ENCODE data around the gene PTBP2. TPM values are rescaled to one million over a fixed set of nuclear protein-coding genes. Genes with fewer than 3 reads are reported as not detected.

The PTBP2 gene
- total and polyA plus RNA-seq, 4 donors = 2.5 to 14.6 (median 9.0) TPM

- Histone ChIP-seq H3K4me1 (ENCODE audit: control insufficient read depth in 4 of 4, insufficient read depth in 4 of 4, low read length in 3 of 4) (no peaks in the 10 kb centered on the region), H3K9ac (ENCODE audit: low read depth in 1 of 2, low read length in 2 of 2) (no peak overlapping the region), H3K9me3 (ENCODE audit: control insufficient read depth in 4 of 4, low read length in 3 of 4) (no peaks in the 10 kb centered on the region), H3K36me3 (ENCODE audit: control insufficient read depth in 4 of 4, insufficient read depth in 3 of 4, low read depth in 1 of 4, low read length in 3 of 4) (no peaks in the 10 kb centered on the region), H3K4me3 (ENCODE audit: low read depth in 1 of 3, low read length in 3 of 3) (no peak overlapping the region), H3K27me3 (ENCODE audit: control insufficient read depth in 4 of 4, insufficient read depth in 4 of 4, low read length in 3 of 4) (no peaks in the 10 kb centered on the region), H3K27ac (ENCODE audit: low read depth in 1 of 2, low read length in 2 of 2) (no peak overlapping the region)
- no peak for DNase-seq (ENCODE audit: low spot score)
- no peak for TF ChIP-seq HNF4G (IDR thresholded peaks at IDR 0.05)
- no peak for TF ChIP-seq RAD21 (IDR thresholded peaks at IDR 0.05)
- TF ChIP-seq FOXA1 (IDR thresholded peaks at IDR 0.05) = no peak
- TF ChIP-seq TAF1 (conservative IDR thresholded peaks at IDR 0.05) = no peak
- no peak for TF ChIP-seq REST (IDR thresholded peaks at IDR 0.05)
- TF ChIP-seq FOXA2 (IDR thresholded peaks at IDR 0.05) = no peak
- TF ChIP-seq GABPA (IDR thresholded peaks at IDR 0.05 in 1 of 2, conservative IDR thresholded peaks at IDR 0.05 in 1 of 2) = no peak
- TF ChIP-seq MAX (IDR thresholded peaks at IDR 0.05) = no peak
- no peak for TF ChIP-seq HNF4A (conservative IDR thresholded peaks at IDR 0.05)
- WGBS = 97% methylated on average over 1 of the region's 1 CpG
Observed at GRCh38 chr1:96833376-96833775, 111.8 kb downstream of the PTBP2 start.

GRCh38 chr1:96834986-96835385 lies 113.4 kb downstream of the PTBP2 start:
- Histone ChIP-seq H3K4me3 (ENCODE audit: low read depth in 1 of 3, low read length in 3 of 3) (no peak overlapping the region), H3K36me3 (ENCODE audit: control insufficient read depth in 4 of 4, insufficient read depth in 3 of 4, low read depth in 1 of 4, low read length in 3 of 4) (no peaks in the 10 kb centered on the region), H3K9ac (ENCODE audit: low read depth in 1 of 2, low read length in 2 of 2) (no peak overlapping the region), H3K4me1 (ENCODE audit: control insufficient read depth in 4 of 4, insufficient read depth in 4 of 4, low read length in 3 of 4) (no peaks in the 10 kb centered on the region), H3K9me3 (ENCODE audit: control insufficient read depth in 4 of 4, low read length in 3 of 4) (no peaks in the 10 kb centered on the region), H3K27ac (ENCODE audit: low read depth in 1 of 2, low read length in 2 of 2) (no peak overlapping the region), H3K27me3 (ENCODE audit: control insufficient read depth in 4 of 4, insufficient read depth in 4 of 4, low read length in 3 of 4) (no peaks in the 10 kb centered on the region)
- no peak for DNase-seq (ENCODE audit: low spot score)
- TF ChIP-seq EGR1 (IDR thresholded peaks at IDR 0.05; ENCODE audit: low read depth in 2 of 2) = no peak
- TF ChIP-seq ATF3 (IDR thresholded peaks at IDR 0.05) = no peak
- no peak for TF ChIP-seq FOXA1 (IDR thresholded peaks at IDR 0.05)
- no peak for TF ChIP-seq GABPA (IDR thresholded peaks at IDR 0.05 in 1 of 2, conservative IDR thresholded peaks at IDR 0.05 in 1 of 2)
- no peak for TF ChIP-seq CTCF (IDR thresholded peaks at IDR 0.05; ENCODE audit: low read depth, low read length, missing input control)
- no peak for TF ChIP-seq YY1 (IDR thresholded peaks at IDR 0.05)
- no peak for TF ChIP-seq RAD21 (IDR thresholded peaks at IDR 0.05)
- no peak for TF ChIP-seq TAF1 (conservative IDR thresholded peaks at IDR 0.05)
- TF ChIP-seq JUND (IDR thresholded peaks at IDR 0.05) = no peak
- 94% methylated on average over 2 of the region's 2 CpGs for WGBS

Measured in liver (tissue), 9 donors.